Pancreas (tissue), 10 donors: ENCODE data around the gene AFF3. TPM values are rescaled to one million over a fixed set of nuclear protein-coding genes. Genes with fewer than 3 reads are reported as not detected.

Source experiments
- ATAC-seq, 4 donors: fragments of 200-7000 bp; cut with Tn5 transposase; one replicate each; pipeline versions ENCODE4 v1.8.0 to v1.9.1; 2020; ENCODE audit warnings: mild to moderate bottlenecking in 4 of 4, moderate library complexity in 4 of 4
- DNase-seq, 6 donors: peaks; one replicate each; pipeline ENCODE4 v3.0.0-alpha.2; 2020
- FAIRE-seq: peaks from 2 replicates; lab custom pipeline; 2012; peaks lifted over from hg19 to GRCh38; lab: Jason Lieb, UNC
- H3K27ac ChIP-seq, 4 donors: fragments of 200-600 bp; sonication (generic); 1 replicate in 3 of 4; 2 replicates in 1 of 4; pipeline versions ENCODE4 v1.5.0 to v1.8.0; 2020
- H3K27me3 ChIP-seq, 4 donors: fragments of 200-600 bp; one replicate each; pipeline ENCODE4 v1.8.0; 2021
- H3K36me3 ChIP-seq, 3 donors: fragments of 200-600 bp; sonication (generic) in 1 of 3; one replicate each; pipeline versions ENCODE4 v1.5.0 to v1.8.0; 2020 to 2021
- H3K4me1 ChIP-seq, 3 donors: fragments of 200-600 bp; one replicate each; pipeline ENCODE4 v1.8.0; 2021
- H3K4me3 ChIP-seq, 4 donors: fragments of 200-600 bp; sonication (generic) in 2 of 4; one replicate each; pipeline versions ENCODE4 v1.5.0 to v1.8.0; 2020 to 2021
- H3K9me3 ChIP-seq, 4 donors: fragments of 200-600 bp; one replicate each; pipeline ENCODE4 v1.8.0; 2021
- CTCF ChIP-seq, 4 donors: fragments of 200-600 bp; sonication (generic) in 3 of 4; IDR thresholded peaks; one replicate each; pipeline versions ENCODE4 v1.5.0 to v1.8.0; 2021; ENCODE audit warnings: antibody characterized with exemption in 4 of 4
- WGBS, 2 donors: extraction: QIAGEN DNeasy Blood & Tissue Kit; methylation state at CpG; one replicate each; pipeline ENCODE4 v1.1.7; 2013; 5-methylcytosine and 5-hydroxymethylcytosine counted together
- intact Hi-C, 3 donors: fragments of 100-400 bp; cut with DNase I; formaldehyde crosslinking; loops; one replicate each; pipeline versions ENCODE4 v1.11.1 to v1.14.2; 2022
- polyA plus RNA-seq, 2 donors: library from polyadenylated mRNA; stranded (reverse); fragments of 200-250 nt; gene quantifications; one replicate each; pipeline ENCODE4 v1.2.3, GENCODE V29; 2013
- total RNA-seq, 6 donors: library from RNA; stranded (reverse); fragmentation: NEBNext Ultra II Directional in 4 of 6; extraction: Animal tissue kit (Norgen Biotek cat#: 25700) in 4 of 6; gene quantifications; one replicate each; pipeline versions ENCODE4 v1.2.1 to v1.2.4, GENCODE V29; 2021 to 2023
- donor health status: healthy with polysubstance abuse.
- donor health status: DM: no; HTN: no; CAD: no; lungs with moderate emphysema.
- donor health status: DM: no; HTN: no; CAD: no.
- donor health status: control.
- donor health status: control.
- donor health status: Bipolar disorder and iron deficiency.
- donor health status: DM: yes; HTN: yes; CAD: no.
- donor health status: DM: no; HTN: no; CAD: no.
- donor health status: DM: no; HTN: no; CAD: no.
- donor health status: DM: yes; HTN: yes; CAD: no.

AFF3 gene
- total and polyA plus RNA-seq, 8 donors, result 0.19 to 1.1 (median 0.54) TPM

GRCh38 chr2:100050685-100051084, 91.7 kb downstream of the AFF3 start:
- no peak overlapping the region for H3K4me3 ChIP-seq
- ATAC-seq (no peak), FAIRE-seq (no peak), DNase-seq (no peak)
- no peaks in the 10 kb centered on the region for H3K36me3 ChIP-seq
- no peaks in the 10 kb centered on the region for H3K9me3 ChIP-seq
- TF ChIP-seq CTCF (IDR thresholded peaks at IDR 0.05), result no peak
- H3K4me1 ChIP-seq, result no peaks in the 10 kb centered on the region
- no peaks in the 10 kb centered on the region for H3K27me3 ChIP-seq
- intact Hi-C loops, result no loop called here
- no peak overlapping the region for H3K27ac ChIP-seq
- 76 to 84% methylated on average over 6 of the region's 6 CpGs for WGBS, 2 donors

- intact Hi-C loops, result no loop called here
- no peak overlapping the region for H3K4me3 ChIP-seq
- no peak overlapping the region for H3K27ac ChIP-seq
- no peaks in the 10 kb centered on the region for H3K36me3 ChIP-seq
- no peaks in the 10 kb centered on the region for H3K4me1 ChIP-seq
- FAIRE-seq (no peak), DNase-seq (no peak), ATAC-seq (no peak)
- WGBS, 2 donors, result 80 to 87% methylated on average over 15 of the region's 15 CpGs
- H3K27me3 ChIP-seq, result peaks cover 0 to 3% (median 0%) of the 10 kb centered on the region in 4 donors
- H3K9me3 ChIP-seq, result no peaks in the 10 kb centered on the region
- TF ChIP-seq CTCF (IDR thresholded peaks at IDR 0.05), result no peak
Measured at GRCh38 chr2:100046961-100047947, 95.1 kb downstream of the AFF3 start.

GRCh38 chr2:100045000-100045399, 97.4 kb downstream of the AFF3 start:
- no peak for ATAC-seq
- peaks cover 0 to 3% (median 0%) of the 10 kb centered on the region in 4 donors for H3K27me3 ChIP-seq
- TF ChIP-seq CTCF (IDR thresholded peaks at IDR 0.05), result no peak
- no peak for DNase-seq
- intact Hi-C loops, result no loop called here
- H3K4me3 ChIP-seq, result no peak overlapping the region
- H3K36me3 ChIP-seq, result no peaks in the 10 kb centered on the region
- no peaks in the 10 kb centered on the region for H3K9me3 ChIP-seq
- WGBS, 2 donors, result 80 to 85% methylated on average over 9 of the region's 9 CpGs
- no peak overlapping the region for H3K27ac ChIP-seq
- no peak for FAIRE-seq
- no peaks in the 10 kb centered on the region for H3K4me1 ChIP-seq

GRCh38 chr2:100043891-100044255, 98.5 kb downstream of the AFF3 start:
- ATAC-seq, result no peak
- 84 to 92% methylated on average over 8 of the region's 8 CpGs for WGBS, 2 donors

More at GRCh38 chr2:100043891-100044255, 98.5 kb downstream of the AFF3 start:
- Histone ChIP-seq H3K9me3 (no peaks in the 10 kb centered on the region), H3K4me3 (no peak overlapping the region), H3K27ac (no peak overlapping the region), H3K36me3 (no peaks in the 10 kb centered on the region), H3K27me3 (peaks cover 0 to 3% (median 0%) of the 10 kb centered on the region in 4 donors), H3K4me1 (no peaks in the 10 kb centered on the region)
- no peak for TF ChIP-seq CTCF (IDR thresholded peaks at IDR 0.05)
- FAIRE-seq (no peak), DNase-seq (no peak)
- intact Hi-C loops, result no loop called here
